ENCODE data around the gene LGR6.
"Not testable (repeated sequence)": the region's sequence is repeated elsewhere in the genome, so short reads cannot be mapped to it uniquely, and the experiment has no call there.

The LGR6 gene

DNA sequence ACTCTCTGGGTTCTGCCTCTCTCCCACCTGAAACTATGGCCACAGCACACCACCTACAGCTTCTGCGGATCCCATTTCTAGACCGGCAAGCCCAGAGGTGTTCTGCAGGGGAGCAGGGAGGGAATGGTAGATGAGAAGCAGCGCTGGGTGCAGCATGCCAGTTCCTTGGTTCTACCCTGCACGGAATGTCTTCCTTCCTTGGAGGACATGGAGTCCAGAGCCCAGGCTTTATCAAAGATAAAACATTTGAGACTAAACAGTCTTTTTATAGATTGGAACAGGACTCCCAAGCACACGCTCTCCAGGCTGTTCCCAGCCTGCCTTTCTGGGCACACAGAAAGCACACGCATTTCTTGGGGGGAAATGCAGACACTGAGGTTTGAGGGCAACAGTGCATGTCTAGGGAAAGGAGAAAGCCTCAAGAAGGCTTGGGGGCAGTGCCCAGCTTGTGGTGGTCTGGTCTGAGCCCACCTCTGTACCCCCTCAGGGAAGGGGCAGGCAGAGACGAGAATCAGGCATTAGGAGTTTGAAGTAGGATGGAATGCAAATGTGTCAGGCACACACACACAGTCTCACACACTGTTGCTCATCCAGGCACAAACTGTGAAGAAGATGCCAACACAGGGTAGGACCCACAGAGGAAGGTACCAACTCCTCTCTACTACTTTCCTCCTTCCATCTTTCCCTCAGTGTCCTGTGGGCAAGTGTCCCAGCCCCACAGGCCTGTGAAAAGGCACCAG, 29.7 kb downstream of the LGR6 start:
- no peak for DNase-seq (ENCODE audit: low spot score)

DNA sequence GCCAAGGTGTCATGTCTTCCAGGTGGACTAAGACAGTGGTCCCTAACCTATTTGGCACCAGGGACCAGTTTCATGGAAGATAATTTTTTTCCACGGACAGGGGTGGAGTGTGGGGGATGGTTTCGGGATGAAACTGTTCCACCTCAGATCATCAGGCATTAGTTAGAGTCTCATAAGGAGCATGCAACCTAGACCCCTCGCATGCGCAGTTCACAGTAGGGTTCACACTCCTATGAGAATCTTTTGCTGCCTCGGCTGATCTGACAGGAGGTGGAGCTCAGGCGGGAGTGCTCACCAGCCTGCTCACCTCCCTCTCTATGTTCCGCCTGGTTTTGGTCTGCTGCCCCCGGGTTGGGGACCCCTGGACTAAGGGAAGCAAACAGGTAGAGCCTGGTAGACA, 30.9 kb downstream of the LGR6 start:
- no peak for DNase-seq (ENCODE audit: low spot score)

DNA sequence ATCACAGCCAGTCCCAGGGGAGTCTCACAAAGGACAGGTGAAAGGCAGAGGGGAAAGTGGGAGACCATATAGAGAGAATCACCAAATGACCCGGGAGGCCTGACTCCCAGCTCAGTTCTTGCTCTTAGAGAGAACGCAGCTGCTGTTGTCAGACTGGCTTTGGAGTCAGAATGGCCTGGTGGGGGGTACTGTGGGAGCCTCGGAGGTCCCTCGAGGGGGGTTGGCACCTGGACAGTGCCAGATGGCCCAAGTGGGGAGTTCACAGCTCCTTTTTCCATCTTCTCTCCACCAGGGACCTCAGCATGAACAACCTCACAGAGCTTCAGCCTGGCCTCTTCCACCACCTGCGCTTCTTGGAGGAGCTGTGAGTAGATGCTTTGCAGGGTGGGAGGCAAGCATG, 31.5 kb downstream of the LGR6 start:
- no peak for DNase-seq (ENCODE audit: low spot score)

DNA sequence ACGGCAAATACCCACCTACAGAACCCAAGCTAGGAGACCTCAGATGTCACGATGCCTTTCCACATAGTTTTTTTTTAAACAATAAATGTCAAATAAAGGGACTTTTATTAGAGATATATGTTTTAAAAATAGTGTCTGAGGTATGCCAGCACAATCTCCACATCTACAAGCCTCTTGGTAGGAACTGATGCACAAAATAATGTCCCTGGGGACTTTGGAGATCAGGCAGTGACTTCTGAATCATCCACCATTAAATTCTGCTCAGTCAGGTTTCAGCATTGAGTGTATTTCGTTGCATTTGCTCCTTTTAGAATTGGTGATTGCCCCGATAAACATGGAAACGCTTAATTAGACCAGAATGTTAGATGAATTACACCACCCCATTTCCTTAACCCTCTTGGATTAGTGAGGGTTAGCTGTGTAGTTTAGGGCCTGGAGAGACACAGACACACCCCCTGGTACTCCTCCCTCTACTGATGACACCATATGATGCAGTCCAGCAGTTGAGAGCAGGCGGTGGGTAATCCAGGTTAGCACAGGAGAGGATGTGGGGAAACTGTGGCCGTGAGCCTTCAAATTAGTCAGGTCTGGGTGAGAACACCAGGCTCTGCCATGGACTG, 33.6 kb downstream of the LGR6 start:
- DNase-seq (ENCODE audit: low spot score): no peak

DNA sequence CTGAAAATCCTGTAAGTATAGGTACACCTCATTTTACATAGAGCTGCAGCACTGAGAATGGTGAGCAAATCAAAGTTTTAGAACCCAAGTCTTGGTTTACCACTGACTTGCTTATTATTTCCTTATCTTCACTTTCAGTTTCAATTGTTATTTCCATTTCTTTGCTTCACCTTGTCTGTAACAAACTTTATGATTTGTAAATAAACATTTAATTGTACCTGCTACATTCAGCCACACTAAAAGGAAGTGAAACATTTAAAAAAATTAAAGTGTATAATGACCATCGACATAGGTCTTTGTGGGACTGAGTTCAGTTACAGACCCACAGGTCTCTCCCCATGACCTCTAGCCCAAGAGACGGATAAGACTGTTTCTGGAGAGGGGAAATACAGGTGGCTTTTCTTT, 34.4 kb downstream of the LGR6 start:
- DNase-seq (ENCODE audit: low spot score): no peak

DNA sequence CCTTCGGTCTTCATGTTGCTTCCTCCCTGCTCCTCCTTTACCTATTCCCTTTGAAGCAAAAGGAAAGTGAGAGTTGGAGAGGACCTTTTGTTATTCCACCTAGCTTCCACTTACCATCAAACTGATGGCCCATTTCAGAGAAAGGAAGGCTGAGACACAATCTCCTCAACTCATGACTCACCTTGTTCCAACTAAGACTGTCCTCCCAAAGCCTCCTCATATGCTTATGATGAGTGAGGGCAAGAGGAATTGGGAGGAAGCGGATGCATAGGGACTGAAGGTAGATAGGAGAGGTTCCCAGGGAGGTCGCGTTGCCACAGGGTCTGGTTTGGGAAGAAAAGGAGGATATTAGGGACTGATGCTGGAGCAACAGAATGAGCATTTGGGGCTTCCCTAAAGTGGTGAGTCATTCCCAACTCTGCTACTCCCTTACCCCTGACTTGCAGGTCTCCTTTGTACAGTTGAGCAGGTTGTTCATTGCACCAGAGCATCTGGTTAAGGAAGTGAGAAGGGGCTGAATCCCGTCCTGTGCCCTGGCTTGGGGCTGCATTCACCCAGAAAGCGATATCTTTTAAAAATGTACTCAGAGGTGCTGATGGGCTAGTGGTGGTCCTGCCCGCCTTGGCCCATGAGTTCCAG, 35.0 kb downstream of the LGR6 start:
- no peak for DNase-seq (ENCODE audit: low spot score)

DNA sequence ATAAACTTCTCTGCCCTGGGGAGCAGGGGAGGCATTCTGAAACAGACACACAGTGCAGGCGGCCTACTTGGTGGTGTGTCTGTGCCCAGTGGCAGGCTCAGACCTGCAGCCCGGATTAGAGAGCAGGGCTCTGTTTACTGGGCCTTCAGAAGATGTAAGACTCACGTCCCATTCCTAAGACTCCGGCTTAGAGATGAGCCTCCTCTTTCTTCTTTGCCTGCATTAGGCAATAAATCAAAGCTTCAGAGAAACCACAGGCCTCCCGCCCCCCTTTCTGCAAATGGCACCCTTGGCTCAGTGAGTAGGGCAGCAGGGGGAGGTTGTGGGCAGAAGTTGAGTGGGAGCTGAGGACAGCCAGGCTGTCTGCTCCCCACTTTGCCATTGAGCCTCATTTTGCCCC, 35.8 kb downstream of the LGR6 start:
- DNase-seq (ENCODE audit: low spot score): no peak

DNA sequence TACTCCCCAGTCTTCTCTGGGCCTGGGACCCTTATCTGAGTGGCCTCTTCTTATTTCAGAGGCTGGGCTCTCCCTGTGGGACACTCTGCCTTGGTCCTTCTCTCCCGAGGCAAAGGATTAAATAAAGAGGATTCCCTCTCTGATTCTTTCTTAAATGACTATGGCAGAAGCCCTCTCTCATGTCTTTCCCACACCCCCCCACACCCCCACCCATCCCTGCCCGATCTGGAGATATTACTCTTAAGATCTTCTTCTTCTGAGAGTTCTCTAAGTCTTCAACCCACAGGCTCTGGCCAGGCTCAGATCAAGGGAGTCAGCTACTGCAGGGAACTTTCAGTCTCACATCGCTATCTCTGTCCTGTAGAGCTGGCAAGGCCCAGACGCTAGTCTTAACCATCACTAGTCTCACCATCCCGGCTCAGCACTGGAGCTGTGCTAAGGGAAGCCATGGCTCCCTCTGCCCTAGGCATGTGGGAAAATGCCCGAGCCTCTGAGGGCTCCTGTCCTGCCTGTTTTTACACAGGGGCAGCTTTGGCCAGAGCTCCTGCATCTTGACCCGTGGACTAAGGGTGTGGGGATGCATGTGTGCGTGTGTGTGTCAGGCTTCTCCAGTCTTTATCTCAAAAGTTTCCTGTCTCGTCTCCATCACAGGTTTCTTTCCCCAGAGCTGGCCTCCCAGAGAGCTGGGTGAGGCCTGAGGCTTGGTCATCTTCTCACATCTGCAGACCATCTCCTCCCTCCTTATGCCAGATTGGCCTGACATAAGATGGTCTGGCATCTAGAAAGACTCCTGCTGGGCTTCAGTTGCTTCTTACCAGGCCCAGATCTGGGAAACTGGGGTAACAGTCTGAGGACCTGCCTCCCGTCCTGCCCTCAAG, 36.7 kb downstream of the LGR6 start:
- no peak for DNase-seq (ENCODE audit: low spot score)

DNA sequence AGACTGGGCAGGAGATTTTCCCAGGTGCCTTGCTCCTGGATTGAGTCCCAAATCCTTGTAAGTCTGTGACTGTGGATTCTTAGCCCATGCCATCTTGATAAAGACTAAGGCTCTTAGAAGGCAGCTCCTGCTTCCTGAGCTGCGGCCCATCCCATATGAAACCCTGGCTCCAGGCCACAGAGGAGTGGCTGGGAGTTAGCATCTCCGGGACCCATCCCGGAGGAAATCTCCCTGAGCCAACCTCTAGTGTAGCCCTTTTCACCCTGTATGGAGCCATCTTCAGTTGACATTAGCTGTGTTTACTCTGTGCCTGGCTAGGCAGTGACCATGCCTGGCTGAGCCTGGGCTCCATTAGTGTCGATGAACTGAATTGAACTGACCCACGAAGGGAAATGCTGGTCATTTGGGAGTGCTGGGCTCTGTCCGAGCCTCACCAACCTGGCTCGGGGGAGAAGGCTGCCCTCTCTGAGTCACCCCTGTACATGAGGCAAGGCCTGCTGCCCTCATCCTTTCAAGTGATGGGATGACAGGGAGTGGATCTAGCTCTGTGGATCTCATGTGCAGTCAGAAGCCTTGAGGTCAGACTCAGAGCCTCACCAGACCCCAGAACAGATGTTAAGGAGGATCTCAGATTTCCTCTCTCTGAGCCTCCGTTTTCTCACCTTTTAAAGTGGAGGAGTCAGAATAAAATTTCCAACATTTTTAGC, 37.5 kb downstream of the LGR6 start:
- no peak for DNase-seq (ENCODE audit: low spot score)

DNA sequence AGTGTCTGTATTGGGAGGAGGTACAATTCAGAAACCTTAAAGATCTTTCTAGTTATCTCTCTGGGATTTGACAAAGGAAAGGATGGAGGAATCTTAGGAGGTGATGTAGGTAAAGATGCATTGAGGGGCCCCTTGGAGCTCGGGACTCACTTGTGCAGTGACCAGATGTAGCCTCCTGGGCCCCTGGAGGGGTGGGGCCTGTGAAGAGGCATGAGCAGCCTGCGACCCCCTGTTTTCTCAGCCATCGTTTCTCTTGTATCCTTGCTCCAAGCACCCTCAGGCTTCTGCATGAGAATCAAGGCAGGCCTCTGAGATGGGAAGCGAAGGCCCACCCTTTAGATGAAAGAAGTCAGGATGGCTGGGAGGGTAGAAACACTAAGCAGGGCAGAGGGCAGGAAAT, 39.6 kb downstream of the LGR6 start:
- no peak for DNase-seq (ENCODE audit: low spot score)

DNA sequence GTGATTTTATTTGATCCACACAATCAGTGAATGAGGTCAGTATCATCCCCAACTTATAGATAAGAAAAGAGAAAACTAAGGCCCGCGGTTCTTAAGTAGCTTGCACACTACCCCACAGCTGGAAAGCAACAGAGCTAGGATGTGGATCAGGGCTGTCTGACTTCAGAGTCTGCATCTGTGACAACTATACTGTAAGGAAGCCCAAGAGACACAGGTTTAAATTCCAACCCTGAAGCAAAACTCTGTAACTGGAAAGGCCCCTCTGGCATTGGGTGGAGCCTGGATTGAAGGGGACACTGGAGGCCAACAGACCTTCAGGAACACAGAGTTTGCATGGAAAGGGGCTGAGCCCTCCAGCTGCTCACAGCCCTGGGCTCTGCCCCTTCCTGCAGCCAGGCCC, 40.2 kb downstream of the LGR6 start:
- no peak for DNase-seq (ENCODE audit: low spot score)

DNA sequence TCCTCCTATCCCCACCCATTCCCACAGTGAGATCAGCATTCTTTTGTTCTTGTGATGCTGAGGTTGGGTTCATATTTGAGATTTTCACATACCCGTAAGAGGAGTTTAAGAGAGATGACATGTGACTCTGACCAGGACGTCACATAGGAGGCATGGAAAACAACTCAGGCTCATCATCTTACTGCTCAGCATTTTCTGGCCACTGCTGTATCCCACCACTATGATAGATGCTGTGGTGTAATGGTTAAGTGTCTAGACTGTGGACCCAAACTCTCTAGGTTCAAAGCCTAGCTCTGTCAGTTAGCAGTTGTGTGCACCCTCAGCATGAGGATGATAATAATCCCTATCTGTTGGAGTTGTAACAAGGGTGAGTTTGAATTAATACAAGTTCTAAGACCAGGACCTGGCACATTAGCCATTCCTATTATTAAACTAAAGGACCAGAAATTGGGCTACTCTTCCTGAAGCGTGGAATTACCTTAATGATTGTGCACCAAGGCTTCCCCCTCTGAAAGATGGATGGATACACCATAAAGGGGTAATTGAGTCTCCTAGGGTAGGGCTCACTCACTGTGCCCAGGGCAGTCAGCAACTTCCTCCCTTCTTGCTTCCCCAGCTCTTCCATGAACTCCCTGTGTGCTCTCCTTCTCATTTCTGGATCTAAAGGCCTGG, 40.9 kb downstream of the LGR6 start:
- DNase-seq (ENCODE audit: low spot score): no peak

DNA sequence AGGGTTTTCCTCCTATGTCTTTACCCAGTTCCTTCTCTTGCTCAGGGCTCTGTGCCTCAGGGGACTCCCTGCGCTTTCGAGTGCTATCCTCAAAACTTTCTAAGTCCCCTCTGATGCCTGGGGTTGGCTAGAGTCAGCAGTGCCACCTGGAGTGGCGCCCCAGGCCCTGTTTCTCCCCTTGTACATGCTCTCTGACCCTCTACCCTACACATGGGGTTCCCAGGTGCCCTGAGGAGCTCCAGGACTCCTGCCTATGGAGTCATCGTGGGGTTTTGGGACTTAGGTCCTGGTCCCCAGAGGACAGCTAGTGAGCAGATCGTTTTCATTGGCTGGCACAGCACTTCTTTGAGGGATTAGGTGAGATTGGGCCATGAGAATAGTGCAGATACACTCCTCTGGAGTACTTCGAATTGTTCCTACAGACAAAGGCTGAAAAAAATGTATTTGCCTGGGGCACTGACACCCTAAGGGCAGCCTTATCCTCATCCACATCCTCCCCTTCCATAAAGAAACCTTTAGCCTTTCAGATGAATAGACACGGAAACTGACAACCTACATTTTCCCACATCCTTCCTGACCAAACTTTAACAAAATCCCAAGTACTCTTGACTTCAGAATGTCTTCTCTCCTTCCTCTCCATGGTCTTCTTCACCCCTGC, 41.5 kb downstream of the LGR6 start:
- no peak for DNase-seq (ENCODE audit: low spot score)

DNA sequence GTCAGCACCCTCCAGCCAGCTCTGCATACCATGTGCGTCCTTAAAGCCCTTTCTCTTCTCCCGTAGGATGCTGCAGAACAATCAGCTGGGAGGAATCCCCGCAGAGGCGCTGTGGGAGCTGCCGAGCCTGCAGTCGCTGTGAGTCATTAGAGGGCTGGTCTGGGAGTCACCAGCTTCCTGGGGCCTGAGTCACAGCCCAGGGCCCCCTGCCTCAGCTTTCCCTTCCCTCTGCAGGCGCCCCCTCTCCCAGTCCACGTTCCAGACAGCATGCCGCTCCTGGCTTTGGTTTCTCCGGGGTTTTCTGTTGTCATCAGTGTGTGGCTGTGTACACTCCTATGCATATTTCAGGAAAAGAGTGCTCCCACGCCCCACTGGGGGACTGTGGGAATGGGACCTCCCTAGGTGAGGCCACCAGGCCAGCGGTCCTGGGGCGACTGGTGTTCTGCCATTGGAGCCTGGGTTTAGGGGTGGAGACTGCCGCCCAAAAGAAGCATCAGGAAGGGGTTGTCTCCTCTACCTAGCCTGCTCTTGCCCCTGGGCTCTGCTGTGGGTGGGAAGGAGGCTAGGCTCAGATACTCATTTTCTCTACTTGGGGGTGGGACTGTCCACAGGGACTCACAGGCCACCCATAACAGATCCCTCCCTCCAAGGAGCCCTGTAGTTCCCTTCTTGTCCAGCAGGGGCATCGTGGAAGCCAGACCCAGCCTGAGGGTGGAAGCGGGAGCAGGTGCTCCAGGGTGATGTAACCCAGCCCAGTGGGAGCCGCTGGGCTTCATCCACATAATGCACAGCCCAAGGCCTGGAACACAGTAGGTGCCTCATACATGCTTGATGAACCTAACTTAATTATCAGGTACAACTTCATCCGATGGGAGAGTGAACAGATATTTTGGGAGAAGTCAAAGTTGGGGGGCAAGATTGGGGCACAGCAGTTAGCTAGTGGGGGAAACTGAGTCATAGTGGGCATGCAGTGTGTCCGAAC, 42.5 kb downstream of the LGR6 start:
- DNase-seq (ENCODE audit: low spot score): peak; percentile 93

DNA sequence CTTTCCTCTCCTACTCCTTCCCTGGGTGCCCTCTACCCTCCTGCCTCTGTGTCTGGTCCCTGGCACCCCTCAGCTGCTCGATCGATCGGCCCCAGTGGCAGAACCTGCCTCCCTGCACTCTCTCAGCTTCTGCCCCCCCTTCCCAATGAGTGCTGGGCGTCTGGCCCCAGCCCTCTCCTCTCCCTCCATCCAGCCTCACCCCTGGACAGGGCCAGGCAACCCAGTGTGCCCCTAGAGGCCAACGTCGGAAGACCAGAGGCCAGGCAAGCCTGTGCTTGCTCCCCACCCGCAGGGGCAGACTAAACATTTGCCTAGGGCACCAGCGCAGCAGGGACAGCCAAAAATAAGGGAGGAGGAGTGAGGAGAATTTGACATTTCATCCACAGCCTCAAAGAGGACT, 43.5 kb downstream of the LGR6 start:
- peak; percentile 79 for DNase-seq (ENCODE audit: low spot score)

DNA sequence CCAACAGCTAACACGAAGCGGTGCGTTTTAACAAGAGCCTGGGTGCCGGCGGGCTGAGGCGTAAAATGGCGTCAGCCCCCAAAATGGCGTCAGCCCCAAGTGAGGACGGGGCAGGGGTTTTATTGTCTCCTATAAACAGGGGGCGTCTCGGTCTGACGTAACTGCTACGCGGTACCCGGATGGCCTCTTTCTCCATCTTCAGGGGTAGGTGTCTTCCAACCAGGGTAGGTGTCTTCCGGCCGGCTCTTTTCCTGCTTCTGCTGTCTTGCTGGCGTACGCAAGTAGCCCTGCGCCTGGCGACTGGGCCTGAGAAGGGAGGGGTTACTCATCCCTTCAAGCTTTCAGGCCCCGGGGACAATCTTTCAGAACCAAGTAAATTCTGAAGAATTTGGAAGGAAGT, 45.3 kb downstream of the LGR6 start:
- no peak for DNase-seq (ENCODE audit: low spot score)

DNA sequence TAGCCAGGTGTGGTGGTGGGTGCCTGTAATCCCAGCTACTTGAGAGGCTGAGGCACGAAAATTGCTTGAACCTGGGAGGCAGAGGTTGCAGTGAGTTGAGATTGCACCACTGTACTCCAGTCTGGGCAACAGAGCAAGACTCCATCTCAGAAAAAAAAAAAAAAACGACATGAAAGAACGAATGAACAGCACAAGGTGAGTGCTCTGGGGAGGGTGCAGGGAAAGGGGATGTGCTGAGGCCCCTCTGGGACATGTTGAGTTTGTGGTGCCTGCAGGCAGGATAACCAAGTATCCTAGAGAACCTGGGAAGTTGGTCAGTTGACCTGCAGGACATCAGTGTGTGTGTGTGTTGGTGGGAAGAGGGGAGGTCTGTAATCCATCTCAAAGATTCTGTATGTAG, 46.6 kb downstream of the LGR6 start:
- not testable (repeated sequence) for DNase-seq (ENCODE audit: low spot score)

DNA sequence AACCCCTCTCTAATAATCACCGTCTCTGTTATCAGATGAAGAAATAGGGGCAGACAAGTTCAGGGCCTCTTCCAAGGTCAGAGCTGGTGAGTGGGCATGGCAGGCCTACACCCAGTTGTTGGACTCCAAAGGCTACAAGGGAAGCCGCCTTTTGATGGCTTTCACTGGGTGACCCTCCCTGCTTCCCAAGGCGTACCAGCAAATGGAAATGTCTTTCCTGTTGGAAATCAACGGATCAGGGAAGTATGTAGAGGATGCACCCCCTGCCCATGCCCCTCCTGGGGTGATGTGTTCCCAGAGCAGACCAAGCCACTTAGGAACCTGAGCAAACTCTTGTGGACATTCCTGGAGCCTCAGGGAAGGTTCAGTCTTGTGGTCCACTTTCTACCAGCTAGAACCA, 47.4 kb downstream of the LGR6 start:
- no peak for DNase-seq (ENCODE audit: low spot score)

DNA sequence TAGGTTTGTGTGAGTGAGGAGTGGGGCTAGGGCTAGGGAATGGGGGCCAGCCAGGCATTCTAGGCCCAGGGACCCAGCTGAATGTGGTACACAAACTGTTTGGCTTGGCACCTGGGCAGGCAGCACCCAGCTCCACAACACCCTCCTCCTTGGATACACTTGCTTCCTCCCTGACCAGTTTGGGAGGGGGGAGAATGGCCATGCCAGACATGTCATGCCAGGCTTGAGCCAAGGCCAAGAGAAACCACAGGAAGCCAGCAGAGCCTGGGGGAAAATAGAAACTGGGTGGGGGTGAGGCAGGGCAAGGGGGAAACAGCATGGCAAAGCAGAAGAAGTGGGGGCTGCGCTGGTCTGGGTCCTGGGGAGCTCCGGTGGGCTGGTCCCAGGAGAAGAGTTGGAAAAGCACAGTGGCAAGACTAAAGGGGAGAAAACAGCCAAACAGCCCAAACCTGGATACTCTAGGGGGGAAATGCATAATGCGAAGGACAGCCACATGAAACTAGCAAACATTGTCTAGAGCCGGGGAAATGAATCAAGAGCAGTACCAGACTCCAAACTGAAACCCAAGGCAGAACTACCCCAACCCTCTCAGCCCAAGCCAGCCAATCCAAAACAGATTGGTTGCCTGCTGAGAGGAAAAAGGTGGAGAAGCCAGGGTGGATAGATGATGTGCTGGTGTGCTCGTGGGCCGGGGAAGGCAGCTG, 47.9 kb downstream of the LGR6 start:
- DNase-seq (ENCODE audit: low spot score): no peak
